GM18526 (cell line): Measurements from ENCODE around the gene TRMT61B.

Experiments used
- POLR2A ChIP-seq: IDR thresholded peaks from 3 replicates; pipeline ENCODE4 v1.6.1; 2011; ENCODE audit not compliant: insufficient read length; ENCODE audit errors: extremely low read depth

TRMT61B gene

DNA sequence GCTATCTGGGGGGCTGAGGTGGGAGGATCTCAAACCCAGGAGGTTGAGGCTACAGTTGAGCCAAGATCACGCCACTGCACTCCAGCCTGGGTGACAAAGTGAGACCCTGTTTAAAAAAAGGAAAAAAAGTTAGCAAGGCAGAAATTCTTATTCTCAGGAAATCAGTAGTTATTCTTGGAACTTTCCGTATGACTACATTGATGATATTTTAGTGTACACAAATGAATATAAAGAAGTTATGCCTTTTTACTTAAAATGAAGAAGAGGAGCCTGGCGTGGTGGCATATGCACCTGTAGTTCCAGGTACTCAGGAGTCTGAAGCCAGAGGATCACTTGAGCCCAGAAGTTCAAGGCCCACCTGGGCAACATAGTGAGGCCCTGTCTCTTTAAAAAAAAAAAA is 52.1 kb downstream of the TRMT61B start:
- TF ChIP-seq POLR2A: no peak

DNA sequence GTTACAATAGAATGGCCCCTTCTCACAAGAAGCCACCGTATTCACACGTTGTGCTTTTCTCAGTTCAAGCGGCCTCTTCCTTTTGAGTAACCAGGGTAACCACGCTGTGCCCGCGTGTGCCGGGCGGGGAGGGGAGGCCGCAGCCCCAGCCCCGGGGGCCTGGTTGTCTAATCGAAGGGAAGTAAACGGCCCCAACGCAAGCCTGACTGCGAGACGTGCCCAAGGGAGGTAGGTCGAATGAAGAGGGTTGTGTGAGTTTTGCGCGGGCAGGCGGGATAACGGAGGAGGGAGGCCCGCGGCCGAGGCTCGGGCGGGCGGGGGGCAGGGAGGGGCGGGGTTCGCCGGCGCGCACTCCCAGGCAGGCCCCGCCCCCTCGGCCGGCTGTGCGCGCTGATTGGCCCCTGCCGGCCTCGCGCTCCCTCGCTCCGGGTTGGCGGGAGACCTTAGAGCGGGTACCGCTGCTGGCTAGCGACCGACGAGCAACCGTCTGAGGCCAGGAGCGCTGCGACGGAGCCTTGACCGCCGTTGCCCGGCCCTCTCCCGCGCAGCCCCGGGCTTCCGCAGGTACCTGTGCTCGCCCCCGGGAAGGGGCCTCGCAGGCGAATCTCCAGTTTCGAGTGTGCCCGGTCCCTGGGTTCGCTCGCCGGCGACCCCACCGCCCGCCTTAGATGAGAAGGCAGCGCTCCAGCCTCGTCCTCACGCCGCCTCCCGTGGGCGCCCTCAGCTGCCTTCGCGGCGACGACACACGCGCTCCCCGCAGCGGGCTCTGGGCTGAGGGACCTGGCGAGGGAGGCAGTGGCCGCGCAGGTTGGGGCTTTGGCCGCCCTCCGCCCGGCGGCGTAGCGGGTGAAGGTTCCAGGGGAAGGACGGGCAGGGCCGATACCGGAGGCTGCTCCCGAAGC is 59.5 kb downstream of the TRMT61B start, which contains the start of gene SPDYA:
TSS of gene SPDYA (plus strand) at position 451 of the 902 bp plus-strand sequence. CDS start 5,181 bp downstream, outside the sequence.
- no peak for TF ChIP-seq POLR2A

- no peak for TF ChIP-seq POLR2A
Measured at GRCh38 chr2:28809927-28810326, 60.2 kb downstream of the TRMT61B start.

DNA sequence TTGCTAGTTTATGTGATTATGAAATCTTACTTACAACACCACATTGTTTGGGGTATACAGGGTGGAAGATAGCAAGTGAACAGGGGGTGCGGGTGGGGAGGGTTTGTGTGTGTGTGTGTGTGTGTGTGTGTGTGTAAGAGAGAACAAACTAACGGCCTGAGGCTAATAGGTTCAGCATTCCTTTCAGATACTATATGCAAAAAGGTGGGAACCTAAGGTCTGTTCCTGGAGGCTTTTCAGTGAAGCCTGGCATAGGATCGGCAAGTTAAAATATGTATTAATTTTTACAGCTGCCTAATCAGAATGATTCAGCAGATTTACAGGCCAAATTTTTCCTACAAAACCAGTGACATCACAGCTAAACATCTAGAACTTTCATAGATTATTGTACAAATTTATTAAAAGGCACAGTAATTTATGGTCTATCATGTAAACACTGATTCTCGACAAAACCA is 67.1 kb downstream of the TRMT61B start:
- no peak for TF ChIP-seq POLR2A

- no peak for TF ChIP-seq POLR2A
Measured at GRCh38 chr2:28801726-28802125, 68.4 kb downstream of the TRMT61B start.
